SK-N-SH (cell line): ENCODE measurements around the gene TRIM62. TPM values are rescaled to one million over a fixed set of nuclear protein-coding genes. Genes with fewer than 3 reads are reported as not detected.

Experiments used
- CTCF ChIA-PET: fragments of 300-600, 350-600 bp; formaldehyde crosslinking; extraction: SDS; loops from one replicate; lab custom pipeline; 2021; lab: Yijun Ruan, JAX
- POLR2A ChIA-PET: fragments of 350-600 bp; sonication (Branson Sonifier 250); formaldehyde crosslinking; extraction: SDS; loops from one replicate; lab custom pipeline; 2020; ENCODE audit warnings: antibody characterized with exemption, inconsistent platforms; lab: Yijun Ruan, JAX
- DNase-seq: peaks from one replicate; pipeline ENCODE4 v3.0.0; 2012
- H2AFZ ChIP-seq: fragments of 200-600 bp; sonication (generic); 2 replicates; pipeline ENCODE4 v1.8.1; 2016; ENCODE audit warnings: antibody characterized with exemption, mild to moderate bottlenecking, low read depth
- H3F3A ChIP-seq: fragments of 200-600 bp; sonication (generic); replicated peaks from 2 replicates; pipeline ENCODE3; 2016; ENCODE audit warnings: antibody characterized with exemption, mild to moderate bottlenecking; ENCODE audit not compliant: insufficient read depth
- H3K27ac ChIP-seq, 2 experiments: fragments of 200-500 bp in 1 of 2; fragments of 200-600 bp in 1 of 2; sonication (Bioruptor generic) in 1 of 2; sonication (generic), shearing (Covaris generic) in 1 of 2; 2 replicates each; pipeline versions ENCODE4 v1.5.1 to v1.6.1; 2014 to 2016; ENCODE audit warnings: low read depth in 2 of 2, inconsistent platforms in 1 of 2, low read length in 1 of 2, mild to moderate bottlenecking in 1 of 2, mixed read lengths in 1 of 2
- H3K27me3 ChIP-seq: fragments of 200-600 bp; sonication (generic), shearing (Covaris generic); 2 replicates; pipeline ENCODE4 v1.6.1; 2016; ENCODE audit warnings: mixed run types; ENCODE audit not compliant: insufficient read depth
- H3K36me3 ChIP-seq, 2 experiments: fragments of 200-500 bp in 1 of 2; fragments of 200-600 bp in 1 of 2; sonication (Bioruptor generic) in 1 of 2; sonication (generic) in 1 of 2; replicated peaks in 1 of 2; 2 replicates each; pipeline versions ENCODE3 to v1.5.1; 2014 to 2016; ENCODE audit warnings: low read length in 1 of 2, mild to moderate bottlenecking in 1 of 2; ENCODE audit not compliant: insufficient read depth in 2 of 2, control insufficient read depth in 1 of 2
- H3K4me1 ChIP-seq, 2 experiments: fragments of 200-500 bp in 1 of 2; fragments of 200-600 bp in 1 of 2; sonication (Bioruptor generic) in 1 of 2; sonication (generic), shearing (Covaris generic) in 1 of 2; 2 replicates each; pipeline versions ENCODE4 v1.5.1 to v1.6.1; 2014 to 2016; ENCODE audit warnings: low read depth in 1 of 2, low read length in 1 of 2, mixed run types in 1 of 2; ENCODE audit not compliant: insufficient read depth in 2 of 2, control insufficient read depth in 1 of 2
- H3K4me2 ChIP-seq: fragments of 200-600 bp; sonication (generic), shearing (Covaris generic); 2 replicates; pipeline ENCODE4 v1.6.1; 2017; ENCODE audit warnings: mixed run types
- H3K4me3 ChIP-seq, 2 experiments: fragments of 200-500 bp in 1 of 2; fragments of 200-600 bp in 1 of 2; sonication (Bioruptor generic) in 1 of 2; sonication (generic), shearing (Covaris generic) in 1 of 2; 2 replicates each; pipeline versions ENCODE4 v1.5.1 to v1.8.1; 2014 to 2016; ENCODE audit warnings: low read depth in 2 of 2, inconsistent platforms in 1 of 2, low read length in 1 of 2, mild to moderate bottlenecking in 1 of 2, mixed read lengths in 1 of 2, moderate library complexity in 1 of 2
- H3K79me2 ChIP-seq: fragments of 200-600 bp; sonication (generic); 2 replicates; pipeline ENCODE4 v1.8.1; 2017; ENCODE audit warnings: mild to moderate bottlenecking; ENCODE audit not compliant: insufficient read depth
- H3K9ac ChIP-seq: fragments of 200-600 bp; sonication (generic); 2 replicates; pipeline ENCODE4 v1.6.1; 2017; ENCODE audit warnings: mixed run types
- H3K9me2 ChIP-seq: fragments of 200-600 bp; sonication (generic); 2 replicates; pipeline ENCODE4 v1.6.1; 2017; ENCODE audit warnings: mixed run types
- H3K9me3 ChIP-seq: fragments of 200-600 bp; sonication (generic); 2 replicates; pipeline ENCODE4 v1.6.1; 2017; ENCODE audit warnings: mixed run types, mild to moderate bottlenecking, moderate library complexity
- H4K20me1 ChIP-seq: fragments of 200-600 bp; sonication (generic); 2 replicates; pipeline ENCODE4 v1.6.1; 2017; ENCODE audit warnings: mild to moderate bottlenecking, mixed run types; ENCODE audit not compliant: insufficient read depth
- ELF1 ChIP-seq: IDR thresholded peaks from 2 replicates; pipeline ENCODE4 v1.4.0; 2012
- EP300 ChIP-seq, 2 experiments: IDR thresholded peaks; 2 replicates each; pipeline versions ENCODE4 v1.4.0 to v1.6.1; 2012; ENCODE audit warnings: borderline replicate concordance in 1 of 2, low read depth in 1 of 2, low read length in 1 of 2
- EZH2phosphoT487 ChIP-seq: fragments of 200-600 bp; sonication (generic); IDR thresholded peaks from 2 replicates; pipeline ENCODE4 v1.6.1; 2017; ENCODE audit warnings: low read depth, mixed run types, mild to moderate bottlenecking, antibody characterized with exemption, moderate library complexity, borderline replicate concordance
- FOXJ3 ChIP-seq: sonication (generic); formaldehyde crosslinking; IDR thresholded peaks from 2 replicates; pipeline ENCODE4 v1.5.1; 2020; ENCODE audit warnings: mild to moderate bottlenecking, missing genetic modification reagents
- FOXM1 ChIP-seq: IDR thresholded peaks from 2 replicates; pipeline ENCODE4 v1.4.0; 2012; ENCODE audit warnings: low read depth, mild to moderate bottlenecking
- GABPA ChIP-seq: IDR thresholded peaks from 2 replicates; pipeline ENCODE4 v1.4.0; 2012; ENCODE audit warnings: low read depth, mild to moderate bottlenecking
- JUND ChIP-seq: IDR thresholded peaks from 2 replicates; pipeline ENCODE4 v1.4.0; 2012
- MEF2A ChIP-seq: IDR thresholded peaks from 2 replicates; pipeline ENCODE4 v1.4.0; 2012; ENCODE audit warnings: low read depth, borderline replicate concordance
- MXI1 ChIP-seq: IDR thresholded peaks from 2 replicates; pipeline ENCODE4 v1.6.1; 2012; ENCODE audit warnings: mild to moderate bottlenecking, low read depth, low read length, improper control_type of control experiment
- NFIC ChIP-seq: IDR thresholded peaks from 2 replicates; pipeline ENCODE4 v1.4.0; 2012; ENCODE audit warnings: borderline replicate concordance
- NRF1 ChIP-seq: IDR thresholded peaks from 2 replicates; pipeline ENCODE4 v1.6.1; 2012; ENCODE audit warnings: low read depth, mild to moderate bottlenecking, low read length
- POLR2AphosphoS5 ChIP-seq: IDR thresholded peaks from 2 replicates; pipeline ENCODE4 v1.6.1; 2012; ENCODE audit warnings: low read depth, low read length
- RAD21 ChIP-seq: IDR thresholded peaks from 2 replicates; pipeline ENCODE4 v1.6.1; 2012; ENCODE audit warnings: mild to moderate bottlenecking, low read length
- RCOR1 ChIP-seq: fragments of 150-350 bp; IDR thresholded peaks from 2 replicates; pipeline ENCODE4 v1.6.1; 2017; ENCODE audit warnings: antibody characterized with exemption, low read length
- RXRA ChIP-seq: IDR thresholded peaks from 2 replicates; pipeline ENCODE4 v1.4.0; 2012; ENCODE audit warnings: low read depth, mild to moderate bottlenecking, borderline replicate concordance
- SIN3A ChIP-seq: IDR thresholded peaks from 2 replicates; pipeline ENCODE4 v1.6.1; 2012; ENCODE audit warnings: low read depth, mild to moderate bottlenecking, low read length, moderate library complexity, borderline replicate concordance
- WGBS: methylation state at CpG from one replicate; pipeline ENCODE4 v1.1.6; 2017; ENCODE audit warnings: low lambda C conversion rate; 5-methylcytosine and 5-hydroxymethylcytosine counted together
- polyA plus RNA-seq, 3 experiments: library from polyadenylated mRNA; depleted of rRNA; stranded (reverse); fragments of >200 nt; gene quantifications; 2 replicates each; pipeline ENCODE4 v1.2.3, GENCODE V29; 2012
- TF ChIP-seq, protein P1 (sequence below): IDR thresholded peaks from 2 replicates; pipeline ENCODE4; 2012
- TF ChIP-seq, protein P2 (sequence below): fragments of 150-350 bp; IDR thresholded peaks from 2 replicates; pipeline ENCODE4 v1.6.1; 2017; ENCODE audit warnings: antibody characterized with exemption, low read length, low read depth, borderline replicate concordance
- TF ChIP-seq, protein P3 (sequence below): IDR thresholded peaks from 2 replicates; pipeline ENCODE4 v1.4.0; 2012; ENCODE audit warnings: low read depth

Gene TRIM62
- polyA plus RNA-seq, 1 of the 3 experiments (the other 2 are of a cell fraction): 4.4 TPM

DNA sequence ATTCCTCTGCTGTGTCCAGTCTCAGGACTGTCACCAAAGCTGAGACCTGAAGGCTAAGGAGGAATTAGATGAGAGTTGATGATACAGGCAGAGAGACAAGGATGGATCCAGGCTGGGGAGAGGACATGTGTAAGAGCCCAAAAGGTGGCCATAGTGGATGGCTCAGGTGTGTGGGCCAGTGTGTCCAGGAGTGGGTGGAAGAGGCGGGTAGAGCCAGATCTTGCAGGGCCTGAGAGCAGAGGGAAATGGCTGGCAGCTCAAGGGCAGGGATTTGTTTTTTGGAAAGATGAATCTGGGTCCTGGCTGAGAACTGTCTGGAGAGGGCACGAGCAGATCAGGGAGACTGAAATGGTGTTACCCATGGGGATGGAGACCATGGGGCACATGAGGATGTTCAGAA lies 62.8 kb downstream of the TRIM62 start:
- Histone ChIP-seq H3F3A (no peaks in the 10 kb centered on the region), H3K9me3 (no peaks in the 10 kb centered on the region), H3K9ac (no peak overlapping the region), H2AFZ (no peak overlapping the region), H3K9me2 (no peaks in the 10 kb centered on the region), H3K4me2 (no peak overlapping the region), H3K27ac (no peak overlapping the region), H3K4me3 (no peak overlapping the region), H3K36me3 (no peaks in the 10 kb centered on the region), H4K20me1 (no peaks in the 10 kb centered on the region), H3K79me2 (no peaks in the 10 kb centered on the region), H3K4me1 (peaks cover 0 to 4% of the 10 kb centered on the region in 2 experiments; a peak in 1 of 4 replicates), H3K27me3 (no peaks in the 10 kb centered on the region)
- no peak for DNase-seq
- POLR2A ChIA-PET: no interaction called here
- CTCF ChIA-PET: no interaction called here
- WGBS: 88% methylated on average over 2 of the region's 2 CpGs
- TF ChIP-seq ELF1 (no peak), RXRA (no peak), EP300 (IDR thresholded peaks at IDR 0.05; ENCODE audit: borderline replicate concordance in 1 of 2, low read depth in 1 of 2, low read length in 1 of 2) (no peak), RAD21 (no peak), POLR2AphosphoS5 (no peak), SIN3A (no peak), NFIC (no peak), RCOR1 (no peak), NRF1 (no peak)

DNA sequence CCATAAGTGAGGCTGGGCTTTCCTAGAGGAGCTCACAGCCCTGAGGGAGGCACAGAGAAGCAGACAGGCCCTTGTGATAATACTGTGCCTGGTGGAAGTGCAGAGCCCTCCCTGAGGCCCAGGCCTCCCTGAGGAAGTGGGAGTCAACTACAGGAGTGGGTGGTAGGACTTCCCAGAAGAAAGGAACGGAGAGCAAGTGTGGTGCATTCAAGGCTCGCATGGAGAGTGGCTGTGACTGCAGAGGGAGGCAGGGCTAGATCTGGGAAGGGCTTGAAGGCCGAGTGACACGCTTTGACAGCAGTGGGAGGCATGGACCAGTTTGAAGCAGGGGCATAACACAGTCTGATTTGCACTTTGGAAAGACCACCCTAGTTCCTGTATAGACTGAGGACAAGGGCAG lies 63.6 kb downstream of the TRIM62 start:
- 91% methylated on average over 4 of the region's 4 CpGs for WGBS
- H3K36me3 ChIP-seq: no peaks in the 10 kb centered on the region
- no peak overlapping the region for H3K4me2 ChIP-seq
- no peak for DNase-seq
- no peaks in the 10 kb centered on the region for H3K27me3 ChIP-seq
- no peaks in the 10 kb centered on the region for H4K20me1 ChIP-seq
- no peaks in the 10 kb centered on the region for H3K79me2 ChIP-seq
- H3K4me3 ChIP-seq: no peak overlapping the region
- no peaks in the 10 kb centered on the region for H3K9me3 ChIP-seq
- no peak overlapping the region for H3K27ac ChIP-seq
- no peak overlapping the region for H3K9ac ChIP-seq
- no peaks in the 10 kb centered on the region for H3K9me2 ChIP-seq
- H3F3A ChIP-seq: no peaks in the 10 kb centered on the region
- peaks cover 0 to 4% of the 10 kb centered on the region in 2 experiments; a peak in 1 of 4 replicates for H3K4me1 ChIP-seq
- TF ChIP-seq, protein P1, sequence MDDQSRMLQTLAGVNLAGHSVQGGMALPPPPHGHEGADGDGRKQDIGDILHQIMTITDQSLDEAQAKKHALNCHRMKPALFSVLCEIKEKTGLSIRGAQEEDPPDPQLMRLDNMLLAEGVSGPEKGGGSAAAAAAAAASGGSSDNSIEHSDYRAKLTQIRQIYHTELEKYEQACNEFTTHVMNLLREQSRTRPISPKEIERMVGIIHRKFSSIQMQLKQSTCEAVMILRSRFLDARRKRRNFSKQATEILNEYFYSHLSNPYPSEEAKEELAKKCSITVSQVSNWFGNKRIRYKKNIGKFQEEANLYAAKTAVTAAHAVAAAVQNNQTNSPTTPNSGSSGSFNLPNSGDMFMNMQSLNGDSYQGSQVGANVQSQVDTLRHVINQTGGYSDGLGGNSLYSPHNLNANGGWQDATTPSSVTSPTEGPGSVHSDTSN: no peak
- TF ChIP-seq GABPA (no peak), POLR2AphosphoS5 (no peak)
- no peak overlapping the region for H2AFZ ChIP-seq
- CTCF ChIA-PET: interaction anchor here (0.6 to 1.0 kb wide), 3 partner anchors 8 to 356 kb away, joined by 3 to 7 read pairs (median 3); no protein-coding TSS in a partner anchor
- POLR2A ChIA-PET: no interaction called here

DNA sequence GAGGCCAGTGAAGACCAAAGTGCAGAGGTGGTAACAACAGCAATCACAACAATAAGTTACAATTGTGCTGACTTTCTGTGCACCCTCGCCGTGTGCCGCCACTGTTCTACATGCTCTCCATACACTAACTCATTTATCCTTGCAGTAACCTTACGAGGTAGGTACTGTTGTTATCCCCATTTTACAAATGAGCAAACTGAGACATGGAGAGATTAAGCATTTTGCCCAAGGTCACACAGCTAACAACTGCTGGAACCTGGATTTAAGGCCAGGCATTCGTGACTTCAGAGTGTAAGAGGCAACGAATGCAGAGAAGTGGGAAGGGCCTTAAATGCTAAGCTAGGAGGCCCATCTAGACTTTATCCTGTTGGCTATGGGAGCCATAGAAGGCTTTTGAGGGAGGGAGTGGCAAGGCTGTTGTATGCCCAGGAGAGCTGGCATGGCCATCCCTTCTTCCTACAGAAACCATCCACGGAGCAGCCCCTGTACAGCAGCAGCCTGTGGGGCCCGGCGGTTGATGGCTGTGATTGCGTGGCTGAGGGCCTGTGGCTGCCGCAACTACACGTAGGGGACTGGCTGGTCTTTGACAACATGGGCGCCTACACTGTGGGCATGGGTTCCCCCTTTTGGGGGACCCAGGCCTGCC lies 64.3 kb downstream of the TRIM62 start:
- ChIA-PET CTCF (interaction anchor here (1.0 to 3.0 kb wide), 3 partner anchors 9 to 22 kb away, joined by 3 to 18 read pairs (median 7); no protein-coding TSS in a partner anchor), POLR2A (no interaction called here)
- TF ChIP-seq, protein P2, sequence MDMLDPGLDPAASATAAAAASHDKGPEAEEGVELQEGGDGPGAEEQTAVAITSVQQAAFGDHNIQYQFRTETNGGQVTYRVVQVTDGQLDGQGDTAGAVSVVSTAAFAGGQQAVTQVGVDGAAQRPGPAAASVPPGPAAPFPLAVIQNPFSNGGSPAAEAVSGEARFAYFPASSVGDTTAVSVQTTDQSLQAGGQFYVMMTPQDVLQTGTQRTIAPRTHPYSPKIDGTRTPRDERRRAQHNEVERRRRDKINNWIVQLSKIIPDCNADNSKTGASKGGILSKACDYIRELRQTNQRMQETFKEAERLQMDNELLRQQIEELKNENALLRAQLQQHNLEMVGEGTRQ: no peak
- no peak for TF ChIP-seq MEF2A
- no peak for TF ChIP-seq GABPA
- no peak for TF ChIP-seq MXI1
- TF ChIP-seq, protein P1: no peak
- TF ChIP-seq EZH2phosphoT487: no peak
- TF ChIP-seq FOXM1: no peak
- TF ChIP-seq, protein P3, sequence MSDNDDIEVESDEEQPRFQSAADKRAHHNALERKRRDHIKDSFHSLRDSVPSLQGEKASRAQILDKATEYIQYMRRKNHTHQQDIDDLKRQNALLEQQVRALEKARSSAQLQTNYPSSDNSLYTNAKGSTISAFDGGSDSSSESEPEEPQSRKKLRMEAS: no peak
- TF ChIP-seq SIN3A: no peak
- TF ChIP-seq FOXJ3: no peak
- no peak for TF ChIP-seq JUND

More for the DNA sequence above, 64.3 kb downstream of the TRIM62 start:
- H3K4me1 ChIP-seq: peaks cover 0 to 4% of the 10 kb centered on the region in 2 experiments; a peak in 1 of 4 replicates
- H3F3A ChIP-seq: no peaks in the 10 kb centered on the region
- H3K27me3 ChIP-seq: no peaks in the 10 kb centered on the region
- H3K27ac ChIP-seq: no peak overlapping the region
- no peaks in the 10 kb centered on the region for H3K36me3 ChIP-seq
- H3K79me2 ChIP-seq: no peaks in the 10 kb centered on the region
- no peaks in the 10 kb centered on the region for H3K9me2 ChIP-seq
- no peak overlapping the region for H2AFZ ChIP-seq
- 96% methylated on average over 7 of the region's 13 CpGs for WGBS
- no peaks in the 10 kb centered on the region for H3K9me3 ChIP-seq
- no peak overlapping the region for H3K4me2 ChIP-seq
- H3K9ac ChIP-seq: no peak overlapping the region
- no peak for DNase-seq
- H3K4me3 ChIP-seq: no peak overlapping the region
- H4K20me1 ChIP-seq: no peaks in the 10 kb centered on the region
